GM18502 (cell line): ENCODE results near the gene TEX13A.
"Not testable (repeated sequence)": the region's sequence is repeated elsewhere in the genome, so short reads cannot be mapped to it uniquely, and the experiment has no call there.

ENCODE experiments used
- ATAC-seq: cut with Tn5 transposase; IDR thresholded peaks from one replicate; pipeline ENCODE4 v1.9.1; 2021; ENCODE audit warnings: mild to moderate bottlenecking; ENCODE audit not compliant: unreplicated experiment, poor library complexity

The TEX13A gene, protein sequence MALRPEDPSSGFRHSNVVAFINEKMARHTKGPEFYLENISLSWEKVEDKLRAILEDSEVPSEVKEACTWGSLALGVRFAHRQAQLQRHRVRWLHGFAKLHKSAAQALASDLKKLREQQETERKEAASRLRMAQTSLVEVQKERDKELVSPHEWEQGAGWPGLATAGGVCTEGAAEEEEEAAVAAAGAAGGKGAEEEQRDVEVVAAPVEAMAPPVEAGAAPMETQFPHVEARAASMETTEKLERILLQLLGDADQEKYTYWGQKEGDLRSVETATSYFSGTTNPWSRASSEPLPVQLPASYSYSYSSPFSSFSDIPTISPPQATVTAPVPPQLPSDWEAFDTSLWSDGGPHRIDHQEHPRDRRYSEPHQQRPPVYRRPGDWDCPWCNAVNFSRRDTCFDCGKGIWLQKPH

DNA sequence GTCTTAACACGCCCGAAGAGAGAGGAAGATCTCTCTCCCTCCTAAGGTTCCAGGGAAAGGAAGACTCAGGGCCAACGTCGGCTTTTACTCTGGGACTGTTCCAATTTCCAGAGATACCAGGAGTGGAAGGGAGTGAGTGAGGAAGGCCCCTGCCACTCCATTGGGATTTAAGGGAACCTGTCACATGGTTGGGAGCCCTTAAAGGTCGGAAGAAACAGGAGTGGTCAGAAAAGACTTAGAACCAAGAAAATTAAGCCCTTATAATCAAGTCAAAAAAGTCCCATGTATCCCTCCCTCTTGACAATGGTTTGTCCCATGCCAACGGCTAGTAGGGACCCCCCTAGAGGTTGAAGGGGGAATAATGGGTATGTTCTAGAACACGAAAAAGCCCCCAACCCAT lies at the start of gene TEX13A:
TSS of gene TEX13A (minus strand) at position 59 of the 400 bp plus-strand sequence. CDS start 297 bp downstream, outside the sequence.
- ATAC-seq, result no peak

DNA sequence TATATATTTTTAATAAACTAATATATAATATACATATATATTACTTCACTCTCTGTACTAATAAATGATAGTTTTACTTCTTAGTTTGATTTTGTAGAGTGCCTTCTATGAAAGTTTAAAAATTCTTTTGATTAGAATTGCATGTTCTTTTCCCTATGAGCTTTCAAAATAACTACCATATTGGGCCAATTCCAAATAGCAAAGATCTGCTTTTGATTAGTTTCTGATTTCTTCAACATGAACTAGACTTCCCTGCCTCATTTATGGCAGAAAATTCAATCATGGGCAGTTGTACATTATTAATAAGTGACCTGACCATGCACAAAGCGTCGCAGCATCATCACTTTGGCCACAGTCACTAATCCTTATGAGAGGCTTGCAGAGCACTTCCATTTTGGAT lies 48.9 kb upstream of the TEX13A start:
- no peak for ATAC-seq

DNA sequence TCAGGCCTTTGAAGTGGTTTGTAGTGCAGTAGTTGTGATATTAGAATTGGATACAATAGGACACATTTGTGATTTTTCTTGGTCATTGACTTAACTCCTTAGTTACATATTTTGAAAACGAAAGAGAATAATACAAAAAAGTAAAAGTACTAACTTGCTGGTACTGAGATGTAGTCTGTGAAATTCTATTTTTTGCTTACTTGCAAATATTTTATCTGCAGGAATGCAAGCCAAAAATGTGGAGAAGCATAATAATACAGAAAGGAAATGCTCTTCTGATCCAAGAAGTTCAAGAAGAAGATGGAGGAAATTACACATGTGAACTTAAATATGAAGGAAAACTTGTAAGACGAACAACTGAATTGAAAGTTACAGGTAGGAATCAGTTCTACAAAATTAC lies 46.7 kb upstream of the TEX13A start:
- no peak for ATAC-seq

DNA sequence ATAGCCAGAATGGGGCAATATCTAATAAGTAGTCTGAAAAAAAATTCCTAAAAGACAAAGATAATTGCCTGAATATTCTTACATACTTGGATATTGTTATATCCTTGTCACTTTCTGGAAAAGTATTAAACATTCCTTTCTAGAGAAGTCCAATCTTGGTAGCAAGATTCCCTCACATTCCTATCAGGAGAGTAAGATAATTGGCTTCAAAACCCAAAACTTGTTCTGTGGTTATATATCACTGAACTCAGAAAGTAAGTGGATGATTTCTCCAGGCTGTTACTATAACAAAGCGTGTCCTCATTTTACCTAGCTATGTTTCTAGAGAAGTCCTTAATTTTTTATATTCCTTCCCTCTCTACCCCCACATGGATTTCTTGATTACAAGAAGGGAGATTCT lies 46.0 kb upstream of the TEX13A start:
- ATAC-seq, result no peak

DNA sequence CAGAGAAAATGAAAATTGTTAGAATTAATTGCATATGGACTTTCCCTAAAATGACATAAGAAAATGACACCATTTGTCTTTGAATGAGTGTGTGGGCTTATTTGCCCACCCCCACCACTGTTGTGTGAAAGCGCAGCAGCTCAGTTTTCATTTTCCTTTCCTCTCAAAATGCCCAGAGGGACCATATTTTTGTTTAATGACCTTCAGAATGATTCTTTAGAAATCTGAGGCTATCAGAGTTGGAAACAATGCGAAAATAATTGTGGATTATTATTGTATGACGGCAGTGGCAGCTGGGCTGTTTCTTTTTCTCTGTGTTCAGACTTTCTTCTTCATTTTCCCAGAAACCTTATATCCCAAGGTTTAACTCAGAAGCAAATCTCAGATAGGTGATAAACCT lies 44.6 kb upstream of the TEX13A start:
- no peak for ATAC-seq

GRCh38 chrX:105263801-105264200 lies 43.3 kb upstream of the TEX13A start:
- no peak for ATAC-seq

DNA sequence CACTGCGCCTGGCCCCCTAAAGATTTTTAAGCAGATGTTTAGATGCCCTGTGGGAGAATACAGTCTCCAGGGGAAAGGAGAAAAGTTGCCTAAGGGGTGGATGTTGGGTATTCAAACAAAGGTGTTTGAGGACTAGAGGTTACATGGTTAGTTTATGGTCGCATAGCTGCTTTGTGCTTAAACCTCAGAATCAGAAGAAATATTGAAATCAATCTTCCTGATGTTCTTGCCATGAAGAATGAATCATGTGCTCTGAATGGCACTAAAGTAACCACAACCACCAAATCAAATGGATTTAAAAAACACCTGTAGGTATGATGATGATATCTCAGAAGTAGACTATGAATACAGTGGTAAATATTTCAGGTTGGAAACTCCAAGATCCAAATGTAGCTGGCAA lies 42.7 kb upstream of the TEX13A start:
- no peak for ATAC-seq

GRCh38 chrX:105260291-105261043 lies 40.0 kb upstream of the TEX13A start:
- ATAC-seq, result no peak

- no peak for ATAC-seq
Observed at GRCh38 chrX:105241056-105241455, 20.6 kb upstream of the TEX13A start.

- ATAC-seq, result not testable (repeated sequence)
Observed at GRCh38 chrX:105237407-105237806, 16.9 kb upstream of the TEX13A start.

- no peak for ATAC-seq
Observed at GRCh38 chrX:105229146-105229545, 8.7 kb upstream of the TEX13A start.

DNA sequence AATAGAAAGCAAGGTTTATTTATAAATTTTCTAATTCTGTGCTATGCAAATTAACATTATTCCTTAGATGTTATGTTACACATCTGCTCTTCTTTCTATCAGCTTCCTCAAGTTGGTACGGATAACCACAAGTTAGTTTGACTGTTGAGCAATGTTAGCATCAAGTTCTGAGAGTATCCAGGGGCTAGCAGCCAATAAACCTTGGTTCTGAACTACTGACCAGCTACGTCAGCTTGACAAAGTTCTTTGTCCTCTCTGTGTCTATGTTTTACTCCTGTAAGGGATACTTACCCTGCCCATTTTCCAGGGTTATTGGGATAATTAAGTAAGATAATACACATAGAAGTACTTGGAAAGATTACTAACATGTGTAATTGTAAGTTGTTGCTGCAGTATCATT lies 8.1 kb upstream of the TEX13A start:
- no peak for ATAC-seq

DNA sequence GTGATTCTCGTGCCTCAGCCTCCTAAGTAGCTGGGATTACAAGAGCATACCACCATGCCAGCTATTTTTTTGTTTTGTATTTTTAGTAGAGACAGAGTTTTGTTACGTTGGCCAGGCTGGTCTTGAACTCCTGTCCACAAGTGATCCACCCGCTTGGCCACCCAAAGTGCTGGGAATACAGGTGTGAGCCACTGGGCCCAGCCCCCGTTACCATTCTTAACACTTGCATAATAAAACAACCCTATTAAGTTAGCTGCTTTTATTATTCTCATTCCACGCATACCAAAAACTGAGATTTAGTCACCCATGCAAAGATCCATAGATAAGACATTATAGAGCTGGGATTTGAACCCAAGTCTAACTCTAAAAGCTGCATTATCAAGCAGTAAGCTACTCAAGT lies 6.0 kb upstream of the TEX13A start:
- ATAC-seq, result no peak

DNA sequence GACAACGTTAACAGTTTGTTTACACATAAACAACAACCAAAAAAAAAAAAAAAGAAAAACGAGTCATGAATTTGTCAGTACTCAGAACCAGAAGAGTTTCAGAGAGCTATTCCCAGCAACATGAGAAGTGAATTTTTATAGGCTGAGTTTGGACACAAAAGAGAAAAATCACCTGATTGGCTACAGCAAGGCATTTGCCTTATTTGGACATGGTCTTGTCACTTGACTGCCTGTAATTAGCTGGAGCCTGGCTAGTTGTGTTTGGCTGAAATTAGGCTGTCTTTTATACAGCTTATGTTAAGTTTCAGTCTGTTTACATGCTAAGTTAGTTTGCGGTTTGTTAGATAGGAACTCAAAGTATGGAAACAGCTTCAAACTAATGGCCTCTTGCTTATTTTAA lies 880 bp upstream of the TEX13A start:
- no peak for ATAC-seq

DNA sequence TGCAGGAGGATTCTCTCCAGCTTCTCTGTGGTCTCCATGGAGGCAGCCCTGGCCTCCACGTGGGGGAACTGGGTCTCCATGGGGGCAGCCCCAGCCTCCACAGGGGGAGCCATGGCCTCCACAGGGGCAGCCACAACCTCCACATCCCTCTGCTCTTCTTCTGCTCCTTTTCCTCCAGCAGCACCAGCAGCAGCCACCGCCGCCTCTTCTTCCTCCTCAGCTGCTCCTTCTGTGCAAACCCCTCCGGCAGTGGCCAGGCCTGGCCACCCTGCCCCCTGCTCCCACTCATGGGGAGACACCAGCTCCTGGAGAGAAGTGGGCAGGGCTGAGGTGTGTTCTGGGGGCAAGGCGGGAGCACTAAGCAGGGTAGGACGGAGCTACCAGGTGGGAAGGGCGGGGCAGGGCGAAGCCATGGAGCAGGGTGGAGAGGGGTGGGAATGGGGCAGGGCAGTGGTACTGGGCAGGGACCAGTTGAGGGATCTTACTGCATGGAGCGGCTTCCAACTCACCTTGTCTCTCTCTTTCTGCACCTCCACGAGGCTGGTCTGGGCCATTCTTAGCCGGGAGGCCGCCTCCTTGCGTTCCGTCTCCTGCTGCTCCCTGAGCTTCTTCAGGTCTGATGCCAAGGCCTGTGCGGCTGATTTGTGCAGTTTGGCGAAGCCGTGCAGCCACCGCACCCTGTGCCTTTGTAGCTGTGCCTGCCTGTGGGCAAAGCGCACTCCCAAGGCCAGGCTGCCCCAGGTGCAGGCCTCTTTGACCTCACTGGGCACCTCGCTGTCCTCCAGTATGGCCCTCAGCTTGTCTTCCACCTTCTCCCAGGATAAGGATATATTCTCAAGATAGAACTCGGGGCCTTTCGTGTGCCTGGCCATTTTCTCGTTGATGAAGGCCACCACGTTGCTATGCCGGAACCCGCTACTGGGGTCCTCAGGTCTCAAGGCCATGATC lies 766 bp downstream of the TEX13A start:
- no peak for ATAC-seq

DNA sequence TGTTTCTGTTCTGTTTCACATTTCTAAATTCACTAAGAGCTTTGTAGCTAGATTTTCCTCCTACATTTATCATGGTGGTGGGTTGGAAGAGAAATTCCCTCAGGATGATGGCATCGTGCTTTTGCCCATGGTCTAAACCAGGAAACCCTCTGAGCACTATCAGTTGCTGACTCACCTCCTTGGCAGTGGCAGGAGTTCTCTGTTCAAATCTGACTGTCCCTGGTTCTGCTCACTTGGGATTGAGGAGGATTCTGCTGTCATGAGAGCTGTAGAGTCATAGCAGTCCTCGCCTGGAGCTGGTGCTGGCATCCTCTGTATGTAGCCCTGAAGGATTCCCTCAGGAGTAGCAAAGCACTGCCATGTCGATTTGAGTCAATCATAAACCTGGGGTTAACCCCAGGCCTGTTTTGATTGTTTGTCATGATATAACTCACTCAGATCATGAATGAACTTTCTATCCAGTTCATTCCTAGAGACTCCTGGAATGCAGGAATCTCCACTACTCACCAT lies 9.4 kb downstream of the TEX13A start:
- ATAC-seq, result no peak

GRCh38 chrX:105210258-105210657 lies 10.2 kb downstream of the TEX13A start:
- ATAC-seq, result no peak

DNA sequence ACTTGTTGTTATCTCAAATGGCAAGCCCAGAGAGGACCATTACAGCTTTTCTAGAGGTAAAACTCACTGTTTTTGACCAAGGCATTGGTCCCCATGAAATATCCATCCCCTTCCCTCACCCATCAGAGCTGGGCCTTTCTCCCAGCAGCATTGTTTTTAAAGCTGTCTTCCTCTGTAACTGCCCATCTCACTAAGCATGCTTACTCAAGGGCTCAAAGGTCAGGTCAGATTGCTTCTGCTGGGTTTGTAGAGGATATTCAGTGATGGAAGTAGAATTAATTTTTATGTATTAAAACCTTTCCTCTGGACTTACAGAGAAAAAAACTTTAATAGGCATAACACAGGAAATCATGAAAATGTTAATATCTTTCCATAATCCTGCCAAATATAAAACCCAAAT lies 11.1 kb downstream of the TEX13A start:
- no peak for ATAC-seq

DNA sequence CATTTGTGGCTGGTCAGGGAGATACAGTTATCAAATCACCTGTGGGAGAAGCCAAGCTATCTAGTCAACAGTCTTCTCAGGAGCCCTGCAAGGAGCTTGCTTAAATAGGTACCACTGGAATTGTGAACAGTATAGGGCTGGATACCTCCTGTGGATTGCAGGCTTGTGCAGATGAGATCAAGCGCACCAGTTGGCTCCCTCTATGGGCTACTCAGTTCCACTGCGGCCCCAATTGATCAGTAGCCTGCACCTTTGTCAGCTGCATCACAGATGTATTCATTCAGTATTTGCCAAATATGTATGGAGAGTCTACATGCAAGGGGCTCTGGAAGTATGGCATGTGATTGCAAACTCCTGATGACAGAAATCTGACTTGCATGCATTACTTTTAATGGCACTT lies 28.6 kb downstream of the TEX13A start:
- no peak for ATAC-seq

DNA sequence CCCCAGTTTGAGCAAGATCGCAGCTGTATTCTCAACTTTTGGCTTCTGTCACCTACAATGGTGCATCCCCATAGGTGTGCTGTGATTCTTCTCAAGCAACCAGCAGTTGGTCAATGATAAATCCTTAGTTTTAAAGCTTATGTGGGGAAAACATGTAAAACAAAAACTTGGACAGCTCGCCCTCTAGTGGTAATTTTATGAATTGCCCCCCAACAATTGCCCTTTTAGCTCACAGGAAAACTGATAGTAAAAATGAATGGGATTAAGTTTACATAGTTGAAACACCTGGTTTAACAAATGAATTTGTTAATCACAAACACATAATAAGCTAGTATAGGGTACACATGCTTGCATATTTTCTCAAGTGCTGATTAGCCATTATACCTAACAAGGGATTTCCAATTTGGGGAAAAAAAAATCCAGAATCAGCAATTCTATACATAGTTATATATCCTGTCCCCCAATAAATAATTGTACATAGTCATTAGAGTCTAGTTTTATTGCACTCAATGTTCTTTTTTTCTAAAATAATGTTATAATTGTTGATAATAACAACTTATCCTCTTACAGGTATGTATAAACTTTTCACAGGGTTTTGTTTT lies 30.1 kb downstream of the TEX13A start:
- ATAC-seq, result no peak
